Measurements from ENCODE around the gene TNFRSF8.

Gene TNFRSF8

GRCh38 chr1:12064073-12064969, 1.2 kb downstream of the TNFRSF8 start:
- no peak for DNase-seq

DNA sequence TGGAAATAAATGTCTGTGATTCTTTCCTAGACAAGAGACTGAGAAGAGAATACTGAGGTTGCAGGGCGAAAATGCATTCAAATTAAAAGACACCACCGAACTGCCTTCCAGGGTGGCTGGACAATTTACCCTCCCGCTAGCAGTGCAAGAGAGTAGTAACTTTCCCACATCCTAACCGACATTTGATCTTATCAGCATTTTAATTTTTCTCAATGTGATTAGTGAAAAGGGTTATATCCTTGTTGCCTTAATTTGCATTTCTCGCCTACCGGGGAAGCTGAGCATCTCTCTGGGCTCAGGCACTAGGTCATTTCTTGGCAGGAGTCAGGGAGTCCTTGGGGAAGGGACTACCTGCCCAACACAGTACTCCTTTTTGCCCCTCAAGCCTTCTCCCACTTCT, 2.8 kb downstream of the TNFRSF8 start:
- no peak for DNase-seq

DNA sequence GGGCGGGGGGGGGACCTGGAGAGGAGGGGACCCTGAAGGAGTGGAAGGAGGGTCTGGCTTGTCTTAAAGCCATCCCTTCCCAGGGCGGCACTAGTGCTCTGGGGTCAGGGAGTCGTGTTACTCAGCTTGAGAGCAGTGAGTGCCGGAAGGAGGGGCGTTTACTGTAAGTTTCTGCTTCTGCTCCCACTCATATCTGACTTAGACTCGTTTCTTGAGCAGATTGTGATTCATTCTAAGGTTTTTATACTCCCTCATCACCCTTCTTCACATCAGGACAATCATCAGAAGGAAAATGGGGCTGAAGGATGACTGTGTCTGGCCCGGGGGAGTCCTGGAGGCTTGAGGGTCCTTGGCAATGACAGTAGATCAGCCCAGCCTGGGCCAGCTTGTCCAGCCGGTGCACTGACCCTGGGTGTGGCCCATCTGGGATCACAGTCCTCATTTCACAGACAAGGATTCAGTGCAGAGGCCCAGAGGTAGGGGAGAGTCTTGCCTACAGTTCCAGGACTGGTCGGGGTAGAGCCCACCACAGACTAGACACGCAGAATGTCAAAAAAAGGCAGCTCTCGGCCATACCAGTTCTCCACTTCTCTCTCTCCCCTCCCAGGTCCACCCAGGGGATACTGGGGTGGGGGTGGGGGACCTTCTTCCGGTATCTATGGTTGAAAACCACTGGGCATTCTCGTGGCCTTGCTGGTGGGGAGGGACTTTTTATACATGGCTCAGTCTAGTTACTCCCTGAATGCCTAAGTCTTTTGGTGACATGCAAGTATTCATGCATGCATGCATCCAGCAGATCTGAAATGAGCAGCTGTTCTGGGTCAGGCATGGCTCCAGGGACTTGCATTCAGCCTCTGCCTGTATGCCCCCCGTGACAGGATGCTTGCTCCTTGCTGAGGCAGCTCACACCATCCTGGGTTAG, 5.1 kb downstream of the TNFRSF8 start:
- peak in 2 of 4 experiments; percentile 15 to 28 for DNase-seq

- DNase-seq, result no peak
Measured at GRCh38 chr1:12069623-12070244, 6.6 kb downstream of the TNFRSF8 start.

DNA sequence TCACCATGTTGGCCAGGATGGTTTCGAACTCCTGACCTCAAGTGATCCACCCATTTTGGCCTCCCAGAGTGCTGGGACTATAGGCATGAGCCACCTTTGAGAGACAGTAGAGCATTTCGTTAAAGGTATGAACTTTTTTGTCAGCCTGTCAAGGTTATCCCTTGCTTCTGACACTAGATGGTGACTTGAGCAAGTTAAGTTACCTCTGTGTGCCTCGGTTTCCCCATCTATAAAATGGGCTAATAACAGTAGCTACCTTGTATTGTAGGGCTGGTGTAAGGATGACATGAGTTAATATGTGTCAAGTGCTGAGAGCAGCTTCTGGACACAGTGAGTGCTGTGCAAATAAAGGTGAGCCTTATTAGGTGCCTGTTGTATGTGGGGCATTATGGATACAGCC, 8.8 kb downstream of the TNFRSF8 start:
- DNase-seq, result no peak

- DNase-seq, result no peak
Measured at GRCh38 chr1:12072741-12073140, 9.6 kb downstream of the TNFRSF8 start.

- DNase-seq, result no peak
Measured at GRCh38 chr1:12073796-12074195, 10.7 kb downstream of the TNFRSF8 start.

- DNase-seq, result no peak
Measured at GRCh38 chr1:12075195-12076114, 12.4 kb downstream of the TNFRSF8 start.

DNA sequence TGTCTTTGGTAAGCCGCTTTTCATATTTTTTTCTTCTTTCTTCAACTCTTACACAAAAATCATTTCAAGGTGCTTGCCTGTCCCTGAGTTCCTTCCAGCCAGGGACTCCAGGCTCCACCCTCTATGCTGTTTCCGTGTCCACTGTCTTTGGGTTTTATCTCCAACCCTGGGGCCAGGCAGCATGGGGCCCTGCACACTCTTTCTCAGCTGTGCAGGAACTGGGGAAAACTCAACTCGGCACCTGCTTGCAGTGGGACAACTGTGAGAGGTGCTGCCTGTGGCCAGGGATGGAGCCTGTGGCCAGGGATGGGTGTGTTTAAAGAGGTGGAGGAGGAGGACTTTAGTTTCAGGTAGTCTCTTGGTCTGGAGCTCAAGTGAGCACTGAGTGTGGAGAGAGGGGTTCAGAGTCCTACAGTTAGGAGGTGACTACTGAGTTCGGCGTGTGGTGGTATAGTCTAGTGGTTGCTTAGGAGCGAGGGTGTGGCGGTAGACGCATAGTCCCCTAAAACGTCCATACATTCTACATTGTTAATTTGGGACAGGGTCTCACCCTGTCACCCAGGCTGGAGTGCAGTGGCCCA, 13.4 kb downstream of the TNFRSF8 start:
- no peak for DNase-seq

GRCh38 chr1:12078575-12078937, 15.5 kb downstream of the TNFRSF8 start:
- no peak for DNase-seq

- DNase-seq, result peak in 3 of 4 experiments; percentile 14 to 25 (median 24)
Measured at GRCh38 chr1:12078938-12079861, 16.1 kb downstream of the TNFRSF8 start.

- no peak for DNase-seq
Measured at GRCh38 chr1:12080156-12080555, 17.1 kb downstream of the TNFRSF8 start.

DNA sequence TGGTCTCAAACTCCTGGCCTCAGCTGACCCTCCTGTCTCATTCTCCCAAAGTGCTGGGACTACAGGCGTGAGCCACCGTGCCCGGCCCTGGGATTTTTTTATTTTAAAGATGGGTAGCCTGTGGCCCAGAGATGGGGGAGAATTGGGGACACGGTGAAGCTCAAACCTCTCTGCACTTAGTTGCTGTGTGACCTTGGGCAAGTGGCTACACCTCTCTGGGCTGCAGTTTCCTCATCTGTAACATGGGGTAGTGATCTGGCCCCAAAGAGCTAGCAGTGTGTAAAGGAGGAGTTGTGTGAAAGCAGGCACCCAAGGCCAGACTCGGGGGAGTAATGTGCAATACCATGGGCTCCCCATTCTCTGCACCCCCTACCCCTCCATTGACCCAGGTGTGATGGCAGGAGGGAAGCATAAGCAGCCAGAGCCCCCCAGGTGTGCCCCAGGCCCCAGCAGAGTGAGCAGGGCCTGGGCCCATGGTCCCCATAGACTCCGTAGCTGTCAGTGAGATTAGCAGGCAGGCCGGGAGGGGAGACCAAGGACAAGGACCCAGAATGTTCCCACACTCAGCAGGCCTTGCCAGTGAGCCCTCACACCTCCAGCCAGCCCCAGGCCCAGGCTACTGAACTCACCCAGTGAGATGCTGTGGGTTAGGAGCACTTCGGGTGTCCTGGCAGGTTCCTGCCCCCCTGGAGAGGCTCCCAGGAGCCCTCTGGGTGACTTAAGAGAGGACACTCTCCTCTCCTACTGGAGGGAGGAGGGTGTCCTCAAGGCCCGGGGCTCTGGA, 17.9 kb downstream of the TNFRSF8 start:
- DNase-seq, result no peak

GRCh38 chr1:12081648-12082396, 18.7 kb downstream of the TNFRSF8 start:
- no peak for DNase-seq

DNA sequence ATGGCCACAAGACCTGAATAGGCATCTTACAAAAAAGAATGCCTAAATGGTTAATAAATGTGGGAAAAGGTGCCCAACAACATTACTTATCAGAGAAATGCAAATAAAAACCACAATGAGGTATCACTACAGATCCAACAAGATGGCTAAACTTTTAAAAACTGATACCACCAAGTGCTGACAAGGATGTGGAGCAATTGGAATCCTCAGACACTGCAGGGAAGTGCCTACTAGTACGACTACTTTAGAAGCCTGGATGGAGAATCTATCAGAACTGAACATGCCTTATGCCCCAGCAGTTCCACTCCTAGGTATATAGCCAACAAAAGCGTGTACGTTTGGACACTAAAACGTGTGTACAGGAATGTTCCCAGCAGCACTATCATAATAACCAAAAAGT, 19.9 kb downstream of the TNFRSF8 start:
- DNase-seq, result no peak

DNA sequence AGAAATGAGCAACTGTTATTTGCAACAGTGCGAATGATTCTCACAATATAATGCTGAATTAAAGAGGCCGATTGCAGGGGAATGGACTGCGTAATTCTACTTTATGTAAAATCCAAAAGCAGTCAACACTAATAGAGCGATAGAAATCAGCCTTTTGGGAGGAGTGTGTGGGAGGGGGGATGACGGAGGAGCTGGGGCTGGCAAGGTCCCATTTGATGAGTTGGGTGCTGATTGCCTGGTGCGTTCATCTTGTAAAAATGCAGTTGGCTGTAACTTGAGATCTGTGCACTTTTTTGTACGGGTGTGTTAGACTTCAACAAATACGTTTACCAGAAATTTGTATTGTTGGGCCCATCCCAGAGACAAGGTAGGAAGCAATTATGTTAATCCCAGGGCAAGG, 20.7 kb downstream of the TNFRSF8 start:
- no peak for DNase-seq

DNA sequence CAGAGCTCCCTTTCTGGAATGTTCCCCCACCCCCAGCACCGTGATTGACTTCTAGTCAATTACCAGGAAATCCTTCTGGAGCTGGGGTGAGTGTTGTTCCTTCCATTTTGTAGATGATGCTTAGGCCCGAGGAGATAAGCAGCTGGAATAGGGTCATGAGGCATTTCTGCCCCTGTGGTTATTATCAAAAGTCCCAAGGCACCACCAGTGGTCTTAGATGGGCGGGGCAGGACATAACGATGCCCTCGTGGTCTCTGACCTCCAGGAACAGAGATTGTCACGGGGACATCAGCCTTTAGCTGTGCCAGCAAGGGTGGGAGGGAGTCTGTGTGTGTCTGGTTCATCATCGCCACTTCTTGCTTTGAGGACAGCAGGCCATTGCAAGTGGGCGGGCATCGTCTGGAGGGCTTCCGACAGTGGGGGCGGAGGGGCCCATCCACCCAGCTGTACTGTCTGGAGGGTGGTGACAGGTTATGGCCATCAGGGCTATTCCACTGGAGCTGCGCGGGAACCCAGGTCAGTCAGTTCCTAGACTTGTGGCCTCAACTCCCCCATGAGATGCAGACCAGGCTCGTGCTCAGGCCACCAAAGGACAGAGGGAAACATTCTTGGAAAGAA, 22.6 kb downstream of the TNFRSF8 start:
- DNase-seq, result no peak

GRCh38 chr1:12087797-12088314, 24.8 kb downstream of the TNFRSF8 start:
- DNase-seq, result no peak

All from activated CD4-positive, CD25-positive, alpha-beta regulatory T cell (primary cell).